Calu3 (cell line): Measurements from ENCODE around the gene CLDN7. TPM values are rescaled to one million over a fixed set of nuclear protein-coding genes. Genes with fewer than 3 reads are reported as not detected.

Experiments
- BruUV-seq: library from RNA; stranded (reverse); fragments of 400-500 nt; replicated peaks from 2 replicates; lab custom pipeline; 2021; lab: Mats Ljungman, UMichigan
- CTCF ChIA-PET: fragments of 300-600 bp; sonication (Branson Sonifier 250); formaldehyde crosslinking; loops from one replicate; lab custom pipeline; 2022; ENCODE audit warnings: antibody characterized with exemption; lab: Charles Lee
- DNase-seq: peaks from one replicate; pipeline ENCODE4 v3.0.0; 2022
- H3K27ac Mint-ChIP-seq: one replicate; pipeline ENCODE4 v1.8.0; 2022; ENCODE audit warnings: mixed read lengths; ENCODE audit not compliant: unreplicated experiment
- H3K27me3 Mint-ChIP-seq: one replicate; pipeline ENCODE4 v1.8.0; 2022; ENCODE audit warnings: mixed read lengths; ENCODE audit not compliant: unreplicated experiment
- H3K36me3 Mint-ChIP-seq: one replicate; pipeline ENCODE4 v1.8.0; 2022; ENCODE audit warnings: mild to moderate bottlenecking, moderate library complexity, mixed read lengths; ENCODE audit not compliant: insufficient read depth, unreplicated experiment
- H3K4me1 Mint-ChIP-seq: one replicate; pipeline ENCODE4 v1.8.0; 2022; ENCODE audit warnings: mild to moderate bottlenecking, low read depth, mixed read lengths; ENCODE audit not compliant: unreplicated experiment
- H3K4me3 Mint-ChIP-seq: one replicate; pipeline ENCODE4 v1.8.0; 2022; ENCODE audit warnings: mild to moderate bottlenecking, low read depth, moderate library complexity, mixed read lengths; ENCODE audit not compliant: unreplicated experiment
- H3K9me3 Mint-ChIP-seq: one replicate; pipeline ENCODE4 v1.8.0; 2022; ENCODE audit warnings: low read depth, mixed read lengths; ENCODE audit not compliant: unreplicated experiment
- CTCF ChIP-seq: fragments of 200-600 bp; IDR thresholded peaks from one replicate; pipeline ENCODE4 v1.8.0; 2022; ENCODE audit warnings: antibody characterized with exemption; ENCODE audit not compliant: unreplicated experiment
- intact Hi-C: fragments of 100-400 bp; cut with micrococcal nuclease; formaldehyde crosslinking; loops from one replicate; pipeline ENCODE4 v1.10.0; 2022; ENCODE audit not compliant: unreplicated experiment
- total RNA-seq: library from RNA; stranded (reverse); gene quantifications from 2 replicates; pipeline ENCODE4 v1.2.3, GENCODE V29; 2022

The CLDN7 gene
- total RNA-seq, 1 experiment from 2014 or later, result 266 TPM

GRCh38 chr17:7290685-7291084 lies 28.4 kb upstream of the CLDN7 start:
- H3K27ac Mint-ChIP-seq, result no peak overlapping the region
- no TSS peak for BruUV-seq
- no peaks in the 10 kb centered on the region for H3K9me3 Mint-ChIP-seq
- intact Hi-C loops, result no loop called here
- CTCF ChIA-PET, result no interaction called here
- H3K4me1 Mint-ChIP-seq, result peaks cover 8% of the 10 kb centered on the region
- H3K36me3 Mint-ChIP-seq, result peaks cover 8% of the 10 kb centered on the region
- TF ChIP-seq CTCF, result no peak
- no peak for DNase-seq
- peaks cover 31% of the 10 kb centered on the region for H3K27me3 Mint-ChIP-seq
- H3K4me3 Mint-ChIP-seq, result no peak overlapping the region

GRCh38 chr17:7290166-7290565 lies 27.9 kb upstream of the CLDN7 start:
- Mint-ChIP-seq H3K4me1 (peaks cover 4% of the 10 kb centered on the region), H3K4me3 (no peak overlapping the region), H3K9me3 (no peaks in the 10 kb centered on the region), H3K27me3 (peaks cover 31% of the 10 kb centered on the region), H3K27ac (no peak overlapping the region), H3K36me3 (peaks cover 8% of the 10 kb centered on the region)
- intact Hi-C loops, result no loop called here
- no peak for DNase-seq
- CTCF ChIA-PET, result no interaction called here
- TF ChIP-seq CTCF, result no peak
- no TSS peak for BruUV-seq

DNA sequence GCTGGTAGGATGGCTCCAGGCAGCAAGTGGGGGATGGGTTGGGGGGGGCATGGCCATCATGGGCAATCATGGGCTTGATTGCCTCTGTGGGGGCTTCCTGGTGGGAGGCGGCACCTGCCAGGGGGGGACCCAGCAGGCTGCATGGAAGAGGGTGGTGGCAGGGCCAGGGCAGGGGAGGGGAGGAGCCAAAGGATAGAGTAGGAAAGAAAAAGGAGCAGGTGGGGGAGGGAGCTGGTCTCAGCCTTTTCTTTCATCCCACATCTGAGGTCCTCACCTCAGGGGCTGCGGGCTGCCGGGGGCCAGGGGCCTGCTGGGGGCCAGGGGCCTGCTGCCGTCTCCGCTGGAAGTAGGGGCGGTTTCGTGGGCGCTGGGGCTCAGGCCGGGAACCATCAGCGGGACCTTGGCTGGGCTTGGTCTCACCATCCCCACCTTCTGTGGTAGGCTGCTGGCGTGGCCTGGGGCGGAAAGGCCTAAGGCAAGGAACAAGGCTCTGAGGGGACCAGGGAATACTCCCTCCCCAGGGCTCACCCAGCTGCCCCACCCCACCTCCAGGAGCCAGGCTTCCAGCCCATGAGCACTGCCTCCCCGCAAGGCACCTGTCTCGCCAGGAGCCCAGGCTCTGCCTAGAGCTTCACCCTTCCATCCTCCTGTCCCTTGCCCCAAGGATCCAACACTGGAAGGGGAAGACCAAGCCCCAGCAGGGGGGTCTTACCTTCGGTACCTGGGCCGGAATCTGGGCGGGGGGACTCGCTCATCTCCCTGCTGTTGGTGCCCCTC lies 27.2 kb upstream of the CLDN7 start:
- no TSS peak for BruUV-seq
- Mint-ChIP-seq H3K27ac (no peak overlapping the region), H3K4me3 (no peak overlapping the region), H3K27me3 (peaks cover 31% of the 10 kb centered on the region), H3K9me3 (no peaks in the 10 kb centered on the region), H3K4me1 (no peaks in the 10 kb centered on the region), H3K36me3 (peaks cover 3% of the 10 kb centered on the region)
- TF ChIP-seq CTCF, result no peak
- intact Hi-C loops, result no loop called here
- CTCF ChIA-PET, result interaction anchor here (0.5 to 0.7 kb wide), 2 partner anchors 22 to 281 kb away, joined by 3 to 10 read pairs; no protein-coding TSS in a partner anchor
- DNase-seq, result no peak

DNA sequence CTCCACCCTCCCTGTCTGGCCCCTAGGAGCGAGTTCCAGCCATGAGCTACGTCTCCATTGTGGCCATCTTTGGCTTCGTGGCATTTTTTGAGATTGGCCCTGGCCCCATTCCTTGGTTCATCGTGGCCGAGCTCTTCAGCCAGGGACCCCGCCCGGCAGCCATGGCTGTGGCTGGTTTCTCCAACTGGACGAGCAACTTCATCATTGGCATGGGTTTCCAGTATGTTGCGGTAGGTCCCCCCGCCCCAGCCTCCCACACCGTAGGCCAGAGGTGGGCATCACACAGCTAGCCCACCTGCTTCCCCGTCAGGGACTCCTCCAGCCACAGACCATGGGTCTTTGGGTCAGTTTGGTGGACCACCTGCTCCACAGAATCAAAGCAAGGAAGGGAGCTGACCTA lies 23.4 kb upstream of the CLDN7 start:
- Mint-ChIP-seq H3K27ac (no peak overlapping the region), H3K4me3 (no peak overlapping the region), H3K4me1 (peaks cover 5% of the 10 kb centered on the region), H3K9me3 (no peaks in the 10 kb centered on the region), H3K36me3 (peaks cover 15% of the 10 kb centered on the region), H3K27me3 (peaks cover 45% of the 10 kb centered on the region)
- no peak for TF ChIP-seq CTCF
- BruUV-seq, result no TSS peak
- intact Hi-C loops, result no loop called here
- CTCF ChIA-PET, result no interaction called here
- no peak for DNase-seq
